Neural cell (in vitro differentiated cells): ENCODE results near the gene PIK3R4. TPM values are rescaled to one million over a fixed set of nuclear protein-coding genes. Genes with fewer than 3 reads are reported as not detected.

Experiments
- H2AFZ ChIP-seq: fragments of 200-600, 300-800 bp; sonication (generic), shearing (Covaris generic); 2 replicates; pipeline ENCODE4 v1.6.0; 2014; ENCODE audit warnings: low read depth, mild to moderate bottlenecking, antibody characterized with exemption, low read length, moderate library complexity
- H3F3A ChIP-seq: fragments of 200-600 bp; shearing (Covaris generic); 2 replicates; pipeline ENCODE4 v1.6.1; 2016; ENCODE audit warnings: mild to moderate bottlenecking, moderate library complexity, mixed read lengths, antibody characterized with exemption, low read length; ENCODE audit not compliant: insufficient read depth, poor library complexity, severe bottlenecking
- H3K27ac ChIP-seq: fragments of 200-600, 300-800 bp; sonication (generic), shearing (Covaris generic); 2 replicates; pipeline ENCODE4 v1.5.1; 2014; ENCODE audit warnings: mild to moderate bottlenecking, low read length, moderate library complexity
- H3K27me3 ChIP-seq: fragments of 300-800, 200-600 bp; sonication (generic), shearing (Covaris generic); 2 replicates; pipeline ENCODE4 v1.6.0; 2014; ENCODE audit warnings: mild to moderate bottlenecking, low read depth, low read length, moderate library complexity; ENCODE audit not compliant: insufficient read depth
- H3K36me3 ChIP-seq: fragments of 300-800, 200-600 bp; sonication (generic), shearing (Covaris generic); 2 replicates; pipeline ENCODE4 v1.5.1; 2014; ENCODE audit warnings: mild to moderate bottlenecking, antibody characterized with exemption, low read length, moderate library complexity; ENCODE audit not compliant: insufficient read depth
- H3K4me2 ChIP-seq: fragments of 300-800, 200-600 bp; sonication (generic), shearing (Covaris generic); 2 replicates; pipeline ENCODE4 v1.6.0; 2014; ENCODE audit warnings: mild to moderate bottlenecking, low read length
- H3K4me3 ChIP-seq: fragments of 300-800, 200-600 bp; sonication (generic), shearing (Covaris generic); 2 replicates; pipeline ENCODE4 v1.5.1; 2014; ENCODE audit warnings: mild to moderate bottlenecking, low read length, moderate library complexity
- H3K79me2 ChIP-seq: fragments of 200-600 bp; shearing (Covaris generic); replicated peaks from 2 replicates; pipeline ENCODE4 v1.6.0; 2014; ENCODE audit warnings: mild to moderate bottlenecking, low read length, moderate library complexity; ENCODE audit not compliant: insufficient read depth
- H3K9ac ChIP-seq: fragments of 300-800, 200-600 bp; sonication (generic), shearing (Covaris generic); 2 replicates; pipeline ENCODE4 v1.6.1; 2016; ENCODE audit warnings: mild to moderate bottlenecking, low read length, mixed read lengths
- H3K9me2 ChIP-seq: fragments of 200-600 bp; shearing (Covaris generic); 2 replicates; pipeline ENCODE4 v1.6.1; 2016; ENCODE audit warnings: mild to moderate bottlenecking, low read length, mixed read lengths; ENCODE audit not compliant: insufficient read depth
- H3K9me3 ChIP-seq: fragments of 200-600, 300-800 bp; sonication (generic), shearing (Covaris generic); 2 replicates; pipeline ENCODE4 v1.6.1; 2016; ENCODE audit warnings: mild to moderate bottlenecking, mixed run types, low read length, moderate library complexity, mixed read lengths
- H4K20me1 ChIP-seq: fragments of 200-600 bp; shearing (Covaris generic); 2 replicates; pipeline ENCODE4 v1.6.1; 2016; ENCODE audit warnings: mild to moderate bottlenecking, mixed run types; ENCODE audit not compliant: insufficient read depth
- EP300 ChIP-seq: fragments of 450-650 bp; conservative IDR thresholded peaks from 2 replicates; pipeline ENCODE4 v1.6.1; 2014; ENCODE audit warnings: antibody characterized with exemption, mild to moderate bottlenecking, moderate library complexity; ENCODE audit not compliant: poor library complexity, severe bottlenecking
- EZH2 ChIP-seq: fragments of 200-600, 300-800 bp; shearing (Covaris generic), sonication (generic); IDR thresholded peaks from 2 replicates; pipeline ENCODE4 v1.6.1; 2014; ENCODE audit warnings: antibody characterized with exemption, low read length, borderline replicate concordance, mild to moderate bottlenecking; ENCODE audit not compliant: insufficient read depth, poor library complexity, severe bottlenecking
- MXI1 ChIP-seq: fragments of 450-650 bp; conservative IDR thresholded peaks from 2 replicates; pipeline ENCODE4 v1.6.1; 2014; ENCODE audit warnings: antibody characterized with exemption, mild to moderate bottlenecking; ENCODE audit not compliant: poor library complexity, severe bottlenecking
- POLR2AphosphoS5 ChIP-seq: IDR thresholded peaks from 2 replicates; pipeline ENCODE4 v1.6.1; 2012
- RAD21 ChIP-seq: fragments of 450-650 bp; conservative IDR thresholded peaks from 2 replicates; pipeline ENCODE4 v1.6.1; 2014; ENCODE audit warnings: antibody characterized with exemption, mild to moderate bottlenecking, moderate library complexity
- REST ChIP-seq: IDR thresholded peaks from 2 replicates; pipeline ENCODE4 v1.6.1; 2012; ENCODE audit warnings: borderline replicate concordance
- SMC3 ChIP-seq: fragments of 450-650 bp; conservative IDR thresholded peaks from 2 replicates; pipeline ENCODE4 v1.6.1; 2014; ENCODE audit warnings: antibody characterized with exemption, mild to moderate bottlenecking, moderate library complexity; ENCODE audit not compliant: poor library complexity
- TAF1 ChIP-seq: IDR thresholded peaks from 2 replicates; pipeline ENCODE4 v1.6.1; 2012; ENCODE audit warnings: low read depth
- polyA plus RNA-seq: library from polyadenylated mRNA; depleted of rRNA; stranded (reverse); fragments of >200 nt; gene quantifications from 2 replicates; pipeline ENCODE4 v1.2.3, GENCODE V29; 2014
- TF ChIP-seq, protein P1 (sequence below): fragments of 450-650 bp; IDR thresholded peaks from 2 replicates; pipeline ENCODE4 v1.5.1; 2014; ENCODE audit warnings: antibody characterized with exemption, mild to moderate bottlenecking, moderate library complexity; ENCODE audit not compliant: poor library complexity, severe bottlenecking

PIK3R4 gene
- polyA plus RNA-seq, 1 donor from 2014 or later: 18.3 TPM

GRCh38 chr3:130658678-130659077 lies 88.0 kb downstream of the PIK3R4 start:
- H3F3A ChIP-seq: no peaks in the 10 kb centered on the region
- H2AFZ ChIP-seq: no peak overlapping the region
- no peaks in the 10 kb centered on the region for H3K9me2 ChIP-seq
- no peak overlapping the region for H3K4me2 ChIP-seq
- TF ChIP-seq SMC3 (no peak), EP300 (no peak)
- no peak overlapping the region for H3K4me3 ChIP-seq
- H3K79me2 ChIP-seq: no peaks in the 10 kb centered on the region
- H3K27ac ChIP-seq: no peak overlapping the region
- no peak overlapping the region for H3K9ac ChIP-seq
- H3K27me3 ChIP-seq: no peaks in the 10 kb centered on the region
- no peaks in the 10 kb centered on the region for H3K36me3 ChIP-seq
- no peaks in the 10 kb centered on the region for H3K9me3 ChIP-seq
- H4K20me1 ChIP-seq: no peaks in the 10 kb centered on the region

DNA sequence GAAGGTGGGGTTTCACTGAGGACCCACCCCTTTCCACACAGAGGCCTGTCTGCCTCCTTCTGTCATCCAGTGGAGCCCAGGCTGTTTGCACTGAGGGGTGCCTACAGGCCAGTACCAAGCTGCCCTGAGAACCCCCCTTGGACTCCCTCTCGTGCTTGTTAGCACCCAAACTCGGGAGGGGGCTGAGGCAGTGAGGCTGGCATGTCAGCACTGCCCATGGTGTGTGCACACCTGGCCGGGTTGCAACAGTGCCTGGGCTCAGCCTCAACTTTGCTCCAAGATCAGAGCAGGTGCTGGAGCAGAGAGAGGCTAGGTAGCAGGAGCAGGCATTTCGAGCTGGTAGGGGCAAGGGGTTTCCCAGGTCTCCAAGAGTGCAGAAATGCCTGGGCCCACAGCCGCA lies 90.0 kb downstream of the PIK3R4 start:
- no peak overlapping the region for H3K4me3 ChIP-seq
- H3K9ac ChIP-seq: no peak overlapping the region
- no peaks in the 10 kb centered on the region for H3K27me3 ChIP-seq
- no peak overlapping the region for H3K4me2 ChIP-seq
- H3K9me2 ChIP-seq: no peaks in the 10 kb centered on the region
- TF ChIP-seq REST (no peak), TAF1 (no peak), SMC3 (no peak), RAD21 (no peak), POLR2AphosphoS5 (no peak), EP300 (no peak), EZH2 (no peak), MXI1 (no peak)
- TF ChIP-seq, protein P1, sequence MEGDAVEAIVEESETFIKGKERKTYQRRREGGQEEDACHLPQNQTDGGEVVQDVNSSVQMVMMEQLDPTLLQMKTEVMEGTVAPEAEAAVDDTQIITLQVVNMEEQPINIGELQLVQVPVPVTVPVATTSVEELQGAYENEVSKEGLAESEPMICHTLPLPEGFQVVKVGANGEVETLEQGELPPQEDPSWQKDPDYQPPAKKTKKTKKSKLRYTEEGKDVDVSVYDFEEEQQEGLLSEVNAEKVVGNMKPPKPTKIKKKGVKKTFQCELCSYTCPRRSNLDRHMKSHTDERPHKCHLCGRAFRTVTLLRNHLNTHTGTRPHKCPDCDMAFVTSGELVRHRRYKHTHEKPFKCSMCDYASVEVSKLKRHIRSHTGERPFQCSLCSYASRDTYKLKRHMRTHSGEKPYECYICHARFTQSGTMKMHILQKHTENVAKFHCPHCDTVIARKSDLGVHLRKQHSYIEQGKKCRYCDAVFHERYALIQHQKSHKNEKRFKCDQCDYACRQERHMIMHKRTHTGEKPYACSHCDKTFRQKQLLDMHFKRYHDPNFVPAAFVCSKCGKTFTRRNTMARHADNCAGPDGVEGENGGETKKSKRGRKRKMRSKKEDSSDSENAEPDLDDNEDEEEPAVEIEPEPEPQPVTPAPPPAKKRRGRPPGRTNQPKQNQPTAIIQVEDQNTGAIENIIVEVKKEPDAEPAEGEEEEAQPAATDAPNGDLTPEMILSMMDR: no peak
- no peaks in the 10 kb centered on the region for H3F3A ChIP-seq
- no peaks in the 10 kb centered on the region for H4K20me1 ChIP-seq
- H2AFZ ChIP-seq: no peak overlapping the region
- no peaks in the 10 kb centered on the region for H3K9me3 ChIP-seq
- no peak overlapping the region for H3K27ac ChIP-seq
- H3K79me2 ChIP-seq: no peaks in the 10 kb centered on the region
- H3K36me3 ChIP-seq: no peaks in the 10 kb centered on the region

GRCh38 chr3:130654921-130655320 lies 91.7 kb downstream of the PIK3R4 start:
- Histone ChIP-seq H3K9ac (no peak overlapping the region), H4K20me1 (no peaks in the 10 kb centered on the region), H2AFZ (no peak overlapping the region), H3K9me2 (no peaks in the 10 kb centered on the region), H3K27ac (no peak overlapping the region), H3K36me3 (no peaks in the 10 kb centered on the region), H3K27me3 (no peaks in the 10 kb centered on the region), H3K4me2 (no peak overlapping the region), H3K4me3 (no peak overlapping the region), H3F3A (no peaks in the 10 kb centered on the region), H3K9me3 (no peaks in the 10 kb centered on the region), H3K79me2 (no peaks in the 10 kb centered on the region)
- TF ChIP-seq MXI1: no peak
- TF ChIP-seq EZH2: no peak
- TF ChIP-seq POLR2AphosphoS5: no peak
